GM19238 (cell line): Measurements from ENCODE around the gene BRSK2.
"Not testable (repeated sequence)": the region's sequence is repeated elsewhere in the genome, so short reads cannot be mapped to it uniquely, and the experiment has no call there.

Source experiments
- DNase-seq: peaks from one replicate; pipeline ENCODE4 v3.0.0; 2011; ENCODE audit warnings: low spot score; ENCODE audit not compliant: insufficient read length

The BRSK2 gene

DNA sequence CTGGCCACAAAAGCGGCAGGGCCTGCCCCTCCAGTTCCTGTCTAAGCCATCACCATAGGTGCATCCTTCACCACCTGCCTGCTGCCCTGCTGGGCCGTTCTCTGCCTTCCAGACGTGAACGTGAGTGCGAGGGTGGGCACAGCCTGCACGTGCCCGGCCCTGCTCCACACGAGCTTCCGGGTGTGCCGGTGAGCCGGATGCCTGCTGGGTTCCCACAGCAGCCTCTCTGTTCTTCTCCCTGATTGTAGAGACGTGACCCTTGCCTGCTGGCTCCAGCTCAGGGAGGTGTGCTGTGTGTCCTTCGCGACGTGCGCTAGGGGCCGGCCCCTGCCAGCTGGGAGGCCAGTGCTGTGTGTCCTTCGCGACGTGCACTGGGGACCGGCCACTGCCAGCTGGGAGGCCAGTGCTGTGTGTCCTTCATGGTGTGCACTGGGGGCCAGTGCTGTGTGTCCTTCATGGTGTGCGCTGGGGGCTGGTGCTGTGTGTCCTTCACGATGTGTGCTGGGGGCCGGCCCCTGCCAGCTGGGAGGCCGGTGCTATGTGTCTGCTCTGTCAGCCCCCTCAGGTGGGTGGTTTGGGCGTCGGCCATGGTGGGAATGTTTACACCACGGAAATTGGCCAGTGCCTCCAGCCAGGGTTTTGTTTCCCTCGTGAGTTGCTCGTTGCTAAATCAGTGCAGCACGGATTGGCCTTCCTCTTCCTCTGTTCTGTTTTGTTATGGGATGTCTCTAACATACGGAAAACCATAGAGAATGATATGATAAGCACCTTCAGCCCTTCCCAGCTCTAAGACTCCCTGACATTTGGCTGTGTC, 35.4 kb upstream of the BRSK2 start:
- DNase-seq, result no peak

DNA sequence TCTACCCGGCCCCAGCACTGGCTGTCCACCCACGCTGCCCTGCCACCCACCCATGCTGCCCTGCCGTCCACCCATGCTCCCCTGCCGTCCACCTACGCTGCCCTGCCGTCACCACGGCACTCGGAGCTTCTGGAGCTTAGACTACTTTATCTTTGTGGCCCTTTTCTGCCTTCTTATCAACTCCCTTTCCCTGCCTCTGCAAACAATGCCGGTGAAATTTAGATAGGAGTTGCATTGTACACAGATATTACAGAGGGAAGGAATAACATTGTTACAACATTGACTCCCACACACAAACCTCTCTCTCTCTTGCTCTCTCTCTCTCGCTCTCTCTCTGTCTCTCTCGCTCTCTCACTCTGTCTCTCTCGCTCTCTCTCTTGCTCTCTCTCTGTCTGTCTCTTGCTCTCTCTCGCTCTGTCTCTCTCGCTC, 33.7 kb upstream of the BRSK2 start:
- no peak for DNase-seq

DNA sequence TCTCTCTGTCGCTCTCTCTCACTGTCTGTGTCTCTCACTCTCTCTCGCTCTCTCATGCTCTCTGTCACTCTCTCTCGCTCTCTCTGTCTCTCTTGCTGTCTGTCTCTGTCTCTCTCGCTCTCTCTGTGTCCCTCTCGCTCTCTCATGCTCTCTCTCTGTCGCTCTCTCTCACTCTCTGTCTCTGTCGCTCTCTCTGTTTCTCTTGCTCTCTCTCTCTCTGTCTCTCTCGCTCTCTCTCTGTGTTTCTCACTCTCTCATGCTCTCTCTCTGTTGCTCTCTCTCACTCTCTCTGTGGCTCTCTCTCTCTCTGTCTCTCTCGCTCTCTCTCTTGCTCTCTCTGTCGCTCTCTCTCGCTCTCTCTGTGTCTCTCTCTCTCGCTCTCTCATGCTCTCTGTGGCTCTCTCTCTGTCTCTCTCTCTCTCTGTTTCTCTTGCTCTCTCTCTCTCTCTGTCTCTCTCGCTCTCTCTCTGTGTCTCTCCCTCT, 33.2 kb upstream of the BRSK2 start:
- DNase-seq, result no peak

DNA sequence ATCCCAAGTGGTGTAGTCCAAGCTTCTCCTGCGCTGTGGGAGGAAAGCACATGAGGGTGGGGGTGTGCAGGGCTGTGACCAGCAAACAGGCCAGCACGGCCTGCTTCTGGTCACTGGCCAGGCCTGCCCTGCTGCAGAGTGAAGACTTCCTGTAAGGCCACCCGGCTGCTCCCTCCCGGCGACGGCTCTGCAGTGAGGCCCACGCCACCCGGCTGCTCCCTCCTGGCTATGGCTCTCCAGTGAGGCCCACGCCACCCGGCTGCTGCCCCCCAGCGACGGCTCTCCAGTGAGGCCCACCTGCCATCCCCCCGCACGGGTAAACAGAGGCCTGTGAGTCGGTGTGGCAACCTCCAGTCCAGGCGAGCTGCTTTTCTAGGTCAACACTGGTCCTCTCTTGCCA, 31.4 kb upstream of the BRSK2 start:
- no peak for DNase-seq

DNA sequence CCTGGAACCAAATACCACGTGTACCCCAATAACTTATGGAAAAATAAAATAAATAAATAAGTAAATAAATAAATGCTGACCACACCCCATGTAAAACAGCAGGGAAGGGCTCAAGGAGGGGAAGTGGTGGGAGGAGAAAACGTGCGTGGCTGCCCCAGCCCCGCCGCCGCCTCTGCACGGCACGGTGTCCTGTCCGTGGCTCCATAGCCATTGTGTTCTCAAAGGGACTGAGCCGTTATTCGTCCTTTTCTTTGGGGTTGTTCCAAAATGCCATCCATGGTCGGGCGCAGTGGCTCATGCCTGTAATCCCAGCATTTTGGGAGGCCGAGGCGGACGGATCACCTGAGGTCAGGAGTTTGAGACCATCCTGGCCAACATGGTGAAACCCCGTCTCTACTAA, 30.8 kb upstream of the BRSK2 start:
- not testable (repeated sequence) for DNase-seq

DNA sequence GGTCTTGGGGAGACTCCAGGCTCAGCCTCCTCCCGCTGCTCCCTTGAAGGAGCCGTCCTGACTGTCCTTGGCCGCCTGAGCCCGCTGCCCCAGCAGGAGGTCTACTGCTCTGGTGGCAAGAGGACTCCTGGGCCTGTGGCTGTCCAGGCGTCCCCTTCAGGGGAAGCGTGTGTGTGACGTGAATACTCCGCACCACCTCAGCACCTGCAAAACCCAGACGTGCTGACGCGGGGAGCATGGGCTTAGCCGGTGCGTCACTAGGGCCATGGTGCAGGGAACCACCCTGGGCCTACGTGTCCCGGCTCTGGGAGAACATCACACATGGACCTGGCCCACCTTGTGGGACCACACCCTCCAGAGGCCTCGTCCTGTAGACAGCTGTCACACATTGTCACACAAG, 30.2 kb upstream of the BRSK2 start:
- no peak for DNase-seq

DNA sequence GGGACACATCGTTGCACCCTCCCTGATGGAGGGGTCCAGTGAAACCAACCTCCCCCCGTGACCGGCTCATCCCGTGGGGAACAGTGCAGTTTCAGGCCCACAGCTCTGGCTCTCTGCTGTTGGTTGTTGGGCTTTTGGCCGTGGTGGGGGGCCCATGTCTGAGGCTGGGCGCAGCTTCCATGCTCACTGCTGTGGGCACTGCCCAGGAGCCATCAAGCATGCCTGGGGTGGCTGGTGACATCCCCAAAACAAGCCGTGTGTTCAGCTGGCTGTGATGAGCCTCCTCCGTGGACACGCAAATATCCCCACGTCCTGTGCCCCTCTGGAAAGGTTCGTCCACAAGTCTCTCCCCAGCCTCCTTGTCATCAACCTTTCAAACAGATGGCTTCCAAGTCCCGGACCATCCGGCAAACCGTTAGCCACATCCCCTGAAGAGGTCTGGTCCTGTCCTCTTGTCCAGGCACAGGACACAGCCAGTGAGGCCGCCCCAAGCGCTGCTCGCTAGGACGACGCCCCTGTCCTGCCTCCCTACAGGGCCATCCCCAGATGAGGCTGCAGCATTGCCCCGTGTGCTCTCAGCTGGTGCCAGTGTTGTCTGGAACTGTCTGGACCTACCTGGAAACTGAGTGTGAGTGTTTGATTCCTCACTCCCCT, 29.4 kb upstream of the BRSK2 start:
- DNase-seq, result no peak

DNA sequence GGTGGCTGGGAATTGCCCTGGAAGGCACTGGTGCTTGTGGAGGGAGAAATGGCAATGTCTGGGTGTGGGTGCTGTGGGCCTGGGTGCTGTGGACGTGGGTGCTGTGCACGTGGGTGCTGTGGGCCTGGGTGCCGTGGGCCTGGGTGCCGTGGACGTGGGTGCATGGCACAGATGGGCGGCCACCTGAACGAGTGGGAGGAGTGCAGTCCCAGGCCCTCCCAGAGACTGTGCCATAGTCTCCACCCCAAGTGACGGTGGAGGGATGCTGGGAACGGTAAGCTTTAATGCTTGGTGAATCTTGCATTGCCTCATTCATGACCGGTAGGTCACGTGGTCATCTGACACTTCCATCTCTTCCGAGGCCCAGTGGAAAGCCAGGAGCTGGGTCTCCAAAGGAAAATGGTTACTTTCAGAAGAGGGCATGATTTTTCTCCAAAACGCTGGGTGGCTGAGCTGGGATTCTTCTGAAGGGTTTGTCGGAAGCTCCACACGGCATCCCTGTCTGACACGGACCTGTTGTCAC, 28.8 kb upstream of the BRSK2 start:
- DNase-seq, result no peak

DNA sequence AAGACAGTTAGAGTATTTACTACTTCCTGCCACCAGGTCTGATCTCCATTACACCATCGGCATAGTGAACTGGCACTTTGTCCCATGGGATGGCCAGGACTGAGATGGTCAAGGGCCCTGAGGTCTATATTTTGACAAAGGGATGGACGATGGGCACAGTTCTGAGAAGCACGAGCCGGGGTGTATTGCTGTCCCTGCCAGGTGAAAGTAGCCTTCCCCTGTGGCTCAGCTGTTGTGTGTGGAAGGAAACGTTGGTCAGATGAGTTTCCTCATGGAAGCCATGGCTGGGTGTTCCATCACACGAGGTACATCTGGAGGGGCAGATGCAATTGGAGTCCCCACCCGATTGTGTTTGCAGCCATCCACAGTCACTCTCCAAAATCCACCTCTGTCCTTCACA, 27.9 kb upstream of the BRSK2 start:
- DNase-seq, result no peak

DNA sequence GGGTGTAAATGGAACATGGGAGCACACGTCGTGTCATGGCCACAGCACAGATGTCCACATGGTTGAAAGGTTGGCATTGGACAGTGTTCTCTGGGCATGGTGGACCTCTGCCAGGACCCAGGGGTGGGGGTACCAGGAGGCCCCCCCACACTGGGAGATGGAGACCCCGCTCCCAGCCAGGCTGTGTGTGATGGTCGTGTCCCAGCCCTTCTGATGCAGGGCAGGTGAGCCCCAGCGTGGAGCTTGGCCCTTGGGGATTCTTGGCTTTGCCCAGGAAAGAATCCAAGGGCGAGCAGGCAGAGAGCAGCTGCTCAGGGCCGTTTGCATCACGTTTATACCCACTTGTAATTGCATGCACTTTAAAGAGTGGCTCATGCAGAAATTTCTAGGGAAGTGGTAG, 22.0 kb upstream of the BRSK2 start:
- DNase-seq, result no peak

DNA sequence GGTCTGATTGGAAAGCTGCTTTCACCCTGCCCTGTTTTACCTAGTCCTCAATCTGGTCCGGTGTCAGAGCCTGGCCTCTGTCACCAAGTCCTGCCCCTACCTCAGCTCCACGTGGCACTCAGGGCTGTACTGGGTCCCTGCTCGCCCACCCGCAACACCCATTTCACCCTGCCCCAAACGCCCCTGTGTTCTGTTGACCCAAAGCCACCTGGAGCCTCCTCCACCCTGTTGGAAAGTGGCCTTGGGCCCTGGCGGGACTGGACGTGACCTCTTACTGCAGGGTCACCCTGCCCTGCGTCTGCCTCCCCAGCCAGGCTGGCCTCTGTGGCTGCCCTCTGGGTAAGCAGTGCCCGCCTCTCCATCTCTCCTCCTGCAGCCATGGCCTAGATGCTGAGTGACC, 21.5 kb upstream of the BRSK2 start:
- DNase-seq, result no peak

DNA sequence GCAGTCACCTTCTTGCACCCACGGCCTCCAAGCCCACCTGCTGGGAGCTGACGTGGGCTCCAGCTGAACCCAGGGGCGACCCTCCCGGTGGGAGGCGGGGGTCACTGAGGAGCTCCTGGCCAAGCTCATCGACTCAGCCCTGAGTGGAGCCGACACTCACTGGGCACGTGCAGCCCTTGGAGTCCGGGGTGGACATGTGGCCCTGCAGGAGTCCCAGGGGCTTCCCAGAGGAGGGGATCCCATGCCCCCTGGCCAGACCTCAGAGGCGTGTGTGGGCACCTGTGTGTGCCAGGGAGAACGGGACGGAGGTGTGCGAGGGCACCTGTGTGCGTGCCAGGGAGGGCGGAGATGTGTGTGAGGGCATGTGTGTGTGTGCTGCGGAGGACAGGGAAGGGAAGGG, 20.8 kb upstream of the BRSK2 start:
- no peak for DNase-seq

DNA sequence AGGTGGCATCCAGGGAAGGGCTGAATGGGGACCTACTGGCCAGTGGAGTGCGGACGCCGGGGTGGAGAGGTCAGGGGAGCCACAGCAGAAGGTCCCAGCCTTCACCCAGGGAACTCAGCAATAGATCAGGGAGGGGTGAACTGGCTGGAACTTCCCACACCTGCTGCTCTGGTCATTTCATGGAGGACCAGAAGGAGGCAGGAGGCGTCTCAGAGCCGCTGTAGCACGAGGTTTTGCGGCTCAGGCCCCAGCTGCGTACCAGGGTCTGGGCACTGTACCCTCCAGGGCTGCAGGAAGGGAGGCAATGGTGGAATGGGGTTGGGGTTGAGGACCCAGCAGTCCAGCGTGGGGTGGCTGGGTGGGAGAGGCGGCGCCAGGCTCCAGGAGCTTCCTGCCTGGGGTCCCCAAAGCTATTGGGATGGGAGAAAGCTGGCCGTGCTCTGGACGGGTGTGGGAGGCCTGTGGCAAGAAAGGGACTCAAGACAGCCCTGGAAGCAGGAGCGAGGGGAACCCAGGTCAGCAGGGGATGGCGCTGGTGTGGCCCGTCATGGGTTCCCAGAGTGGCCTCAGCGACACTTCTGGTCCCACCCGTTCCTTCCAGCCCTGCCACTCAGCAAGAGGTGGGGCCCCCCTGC, 20.2 kb upstream of the BRSK2 start:
- DNase-seq, result no peak

DNA sequence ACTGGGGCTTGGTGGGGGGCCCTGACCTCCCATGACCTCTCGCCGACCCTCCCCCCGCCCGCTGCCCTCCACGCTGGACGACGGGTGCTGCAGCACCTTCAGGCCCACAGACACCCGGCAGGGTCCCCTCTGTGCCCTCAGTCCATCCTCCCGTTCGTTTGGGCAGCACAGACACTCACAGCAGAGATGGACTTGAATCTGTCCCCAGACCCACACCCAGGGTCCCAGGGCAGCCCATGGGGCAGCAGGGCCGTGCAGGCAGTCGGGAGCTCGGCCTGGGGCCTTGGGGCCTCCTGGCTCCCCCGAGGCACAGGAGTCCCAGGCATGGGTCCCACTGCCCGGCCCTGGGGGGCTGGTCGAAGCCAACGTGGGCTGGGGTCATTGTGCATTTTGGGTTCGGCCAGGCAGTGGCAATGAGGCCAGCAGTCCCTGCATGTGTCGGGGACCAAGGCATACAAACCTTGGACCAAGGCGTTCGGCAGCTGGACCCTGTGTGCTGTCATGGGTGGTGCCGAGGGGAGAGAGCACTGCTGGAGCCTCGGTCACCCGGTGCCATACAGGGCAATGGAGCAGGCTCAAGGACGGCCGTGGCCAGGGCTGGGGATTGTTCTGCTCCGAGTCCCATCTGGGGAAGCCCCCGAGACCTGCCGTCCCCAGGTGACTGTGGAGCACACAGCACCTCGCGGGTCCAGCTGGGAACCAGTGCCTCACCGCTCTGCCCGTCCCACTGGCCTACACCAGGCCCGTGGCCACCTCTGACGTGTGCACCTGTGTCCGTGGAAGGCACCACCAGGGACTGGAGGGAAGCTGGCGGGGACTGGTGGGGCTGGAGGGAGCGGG, 19.3 kb upstream of the BRSK2 start:
- DNase-seq, result no peak

DNA sequence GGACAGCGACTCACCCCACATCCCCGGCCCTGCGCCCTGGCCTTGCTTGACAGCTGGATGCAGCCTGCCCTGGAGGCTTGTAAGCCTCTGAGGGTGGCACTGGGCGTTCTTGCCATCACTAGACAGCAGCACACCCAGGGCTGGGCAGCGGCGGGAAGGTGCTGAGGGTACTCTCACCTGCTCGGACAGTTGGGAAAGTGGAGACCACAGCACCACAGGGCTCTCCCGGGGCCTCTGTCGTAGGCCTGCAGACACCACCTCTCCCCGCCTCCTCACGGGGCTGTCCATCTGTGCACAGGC, 18.8 kb upstream of the BRSK2 start:
- DNase-seq, result no peak

DNA sequence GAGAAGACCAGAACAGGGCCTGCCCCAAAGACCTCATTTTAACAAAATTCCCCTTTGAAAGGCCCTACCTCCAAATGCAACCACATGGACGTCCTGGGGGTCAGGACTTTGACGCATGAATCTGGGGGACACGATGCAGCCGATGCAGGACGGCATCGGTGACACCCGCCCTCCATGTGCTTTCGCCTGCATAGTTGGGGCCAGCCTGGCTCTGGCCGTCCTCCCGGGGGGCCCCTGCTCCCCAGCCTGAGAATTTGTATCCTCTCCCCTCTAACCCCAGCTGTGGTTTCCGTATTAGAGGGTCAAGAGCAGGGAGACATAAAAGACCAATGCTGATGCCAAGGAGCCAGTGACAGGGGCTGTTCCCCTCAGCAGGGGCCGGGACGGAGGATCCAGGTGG, 18.4 kb upstream of the BRSK2 start:
- no peak for DNase-seq

DNA sequence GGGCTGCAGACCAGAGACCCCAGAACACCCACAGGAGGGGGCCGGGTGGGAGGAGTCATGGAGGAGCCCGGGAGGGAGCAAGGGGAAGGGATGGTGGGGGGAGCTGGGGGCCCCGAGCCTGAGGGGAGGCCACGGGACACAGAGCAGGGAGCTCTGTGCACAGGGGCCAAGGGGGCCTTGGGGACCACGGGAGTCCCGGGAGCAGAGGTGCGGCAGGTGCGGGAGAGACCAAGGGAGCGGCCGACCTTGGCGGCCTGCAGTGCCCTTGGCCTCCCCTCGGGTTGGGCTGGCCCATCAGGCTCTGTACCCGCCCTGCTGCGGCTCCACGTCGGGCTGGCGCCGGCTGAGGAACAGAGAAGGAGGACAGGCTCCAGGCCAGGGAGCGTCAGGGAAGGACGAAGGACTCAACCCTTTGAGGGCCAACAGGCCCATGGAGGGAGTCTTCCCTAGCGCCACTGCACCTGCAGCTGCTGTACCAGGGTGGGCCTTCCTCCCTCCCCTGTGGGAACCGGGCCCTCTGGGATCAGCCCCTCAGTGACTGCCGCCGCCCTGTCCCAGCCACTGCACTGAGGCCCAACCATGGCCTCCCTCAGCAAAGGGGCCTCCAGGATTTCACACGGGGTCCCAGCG, 17.8 kb upstream of the BRSK2 start:
- DNase-seq, result no peak

DNA sequence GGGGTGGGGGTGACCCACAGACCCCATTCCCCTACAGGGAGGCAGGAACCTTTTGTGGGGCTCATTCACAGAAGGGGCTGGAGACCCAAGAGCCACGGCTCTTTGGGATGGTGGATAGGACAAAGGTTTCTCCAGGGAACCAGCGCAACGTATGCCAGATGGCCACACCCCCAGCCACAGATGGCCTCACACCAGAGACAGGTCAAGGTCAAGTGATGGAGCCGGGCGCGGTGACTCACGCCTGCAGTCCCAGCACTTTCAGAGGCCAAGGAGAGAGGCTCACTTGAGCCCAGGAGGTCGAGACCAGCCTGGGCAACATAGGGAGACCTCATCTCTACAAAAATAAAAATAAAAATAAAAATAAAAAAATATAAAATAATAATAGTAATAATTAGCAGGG, 17.1 kb upstream of the BRSK2 start:
- DNase-seq, result no peak

DNA sequence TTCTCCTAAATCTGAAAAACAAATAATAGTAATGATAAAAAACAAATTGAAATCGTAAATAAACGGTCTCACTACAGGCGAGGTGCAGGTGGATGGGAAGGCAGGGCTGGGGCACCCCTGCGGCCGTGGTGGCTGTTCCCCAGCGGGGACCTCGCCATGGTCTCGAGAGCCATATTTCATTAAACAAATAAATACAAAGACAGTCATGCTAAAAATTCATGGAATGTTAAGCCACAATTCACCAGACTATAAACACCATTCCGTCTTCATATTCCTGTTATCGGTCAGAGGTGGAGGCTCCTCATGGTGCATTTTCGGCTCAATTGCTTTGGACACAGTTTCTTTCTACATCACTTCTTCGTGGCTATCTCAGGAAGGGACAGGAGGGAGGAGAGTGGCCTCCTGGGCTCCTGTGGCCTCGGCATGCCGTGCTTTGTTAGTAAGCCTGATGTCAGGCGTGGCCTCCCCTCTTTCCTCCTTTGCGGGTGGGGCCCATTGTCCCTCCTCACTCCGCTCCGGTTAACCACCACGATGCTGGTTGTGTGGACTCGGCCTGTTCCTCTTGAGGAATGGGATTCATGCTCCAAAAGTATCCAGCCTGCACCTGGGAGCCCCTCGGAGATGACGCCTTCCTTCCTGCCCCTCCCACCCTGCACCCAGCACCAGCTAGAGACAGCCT, 16.1 kb upstream of the BRSK2 start:
- DNase-seq, result no peak

DNA sequence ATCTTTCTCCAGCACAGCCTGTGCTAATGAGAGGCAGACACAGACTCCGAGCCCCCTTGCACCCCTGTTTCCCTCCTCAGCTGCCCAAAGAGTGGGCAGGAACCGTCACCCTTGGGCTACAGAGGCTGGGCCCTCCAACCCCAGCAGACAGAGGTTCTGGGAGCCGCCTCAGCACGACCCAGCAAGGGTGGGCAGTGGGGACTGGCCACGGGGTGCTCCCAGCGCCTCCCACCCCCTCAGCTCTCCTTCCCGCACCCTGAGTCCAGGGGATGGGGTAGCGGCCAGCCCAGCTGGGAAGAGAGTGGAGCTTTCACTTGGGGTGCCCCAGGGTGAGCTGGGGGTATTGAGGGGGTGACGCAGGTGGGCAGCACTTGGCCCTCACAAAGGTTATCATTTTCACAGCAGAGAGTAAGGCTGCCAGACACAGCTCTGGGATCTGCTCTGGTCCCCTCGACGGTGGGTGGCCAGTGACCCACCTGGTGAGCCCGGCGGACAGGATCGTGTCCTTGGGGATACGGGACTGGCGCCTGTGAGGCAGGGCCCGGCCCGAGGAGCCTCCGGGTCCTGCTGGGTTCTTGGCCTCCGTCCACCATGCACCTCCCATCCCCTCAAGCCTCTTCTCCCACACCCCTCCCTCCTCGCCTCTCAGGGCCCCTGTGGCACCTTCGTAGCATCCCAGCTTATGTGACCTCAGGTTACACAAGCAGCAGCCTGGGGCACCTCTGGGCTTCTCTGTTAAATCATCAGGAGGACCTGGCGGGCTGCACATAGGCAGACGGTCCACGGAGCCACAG, 14.4 kb upstream of the BRSK2 start:
- no peak for DNase-seq
